ENCODE measurements around the gene EXOC4.

GRCh38 chr7:134088199-134088598 is 835.3 kb downstream of the EXOC4 start:
- TF ChIP-seq, protein P1, sequence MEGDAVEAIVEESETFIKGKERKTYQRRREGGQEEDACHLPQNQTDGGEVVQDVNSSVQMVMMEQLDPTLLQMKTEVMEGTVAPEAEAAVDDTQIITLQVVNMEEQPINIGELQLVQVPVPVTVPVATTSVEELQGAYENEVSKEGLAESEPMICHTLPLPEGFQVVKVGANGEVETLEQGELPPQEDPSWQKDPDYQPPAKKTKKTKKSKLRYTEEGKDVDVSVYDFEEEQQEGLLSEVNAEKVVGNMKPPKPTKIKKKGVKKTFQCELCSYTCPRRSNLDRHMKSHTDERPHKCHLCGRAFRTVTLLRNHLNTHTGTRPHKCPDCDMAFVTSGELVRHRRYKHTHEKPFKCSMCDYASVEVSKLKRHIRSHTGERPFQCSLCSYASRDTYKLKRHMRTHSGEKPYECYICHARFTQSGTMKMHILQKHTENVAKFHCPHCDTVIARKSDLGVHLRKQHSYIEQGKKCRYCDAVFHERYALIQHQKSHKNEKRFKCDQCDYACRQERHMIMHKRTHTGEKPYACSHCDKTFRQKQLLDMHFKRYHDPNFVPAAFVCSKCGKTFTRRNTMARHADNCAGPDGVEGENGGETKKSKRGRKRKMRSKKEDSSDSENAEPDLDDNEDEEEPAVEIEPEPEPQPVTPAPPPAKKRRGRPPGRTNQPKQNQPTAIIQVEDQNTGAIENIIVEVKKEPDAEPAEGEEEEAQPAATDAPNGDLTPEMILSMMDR (IDR thresholded peaks at IDR 0.05; ENCODE audit: low read length) = no peak
- TF ChIP-seq EZH2 (IDR thresholded peaks at IDR 0.05; ENCODE audit: borderline replicate concordance, low read length) = no peak

Data from OCI-LY1 (cell line).